ENCODE measurements around the gene PER2.

Gene PER2

DNA sequence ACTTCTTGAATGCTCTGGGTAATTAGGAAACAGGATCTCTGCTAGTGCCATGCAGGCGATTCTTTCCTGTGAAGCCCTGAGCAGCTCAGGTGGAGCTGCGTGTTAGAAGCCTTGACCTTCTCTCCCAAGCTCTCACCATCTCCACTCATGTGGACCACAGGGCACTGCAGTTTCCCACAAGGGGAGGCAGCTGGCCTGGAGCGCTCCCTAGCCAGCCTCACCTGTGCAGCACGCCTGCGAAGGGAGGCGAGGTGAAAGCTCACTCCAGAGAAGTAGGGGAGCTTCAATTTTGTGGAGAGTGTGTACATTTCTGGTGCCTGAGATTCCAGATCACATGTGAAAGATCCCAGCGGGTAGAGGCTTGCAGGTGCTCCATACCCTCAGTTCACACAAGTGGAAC lies 37.5 kb downstream of the PER2 start:
- intact Hi-C loops (cut with DNase I; ENCODE audit: low total_unique reads): no loop called here
- H3K27me3 ChIP-seq: no peaks in the 10 kb centered on the region
- TF ChIP-seq, protein P1, sequence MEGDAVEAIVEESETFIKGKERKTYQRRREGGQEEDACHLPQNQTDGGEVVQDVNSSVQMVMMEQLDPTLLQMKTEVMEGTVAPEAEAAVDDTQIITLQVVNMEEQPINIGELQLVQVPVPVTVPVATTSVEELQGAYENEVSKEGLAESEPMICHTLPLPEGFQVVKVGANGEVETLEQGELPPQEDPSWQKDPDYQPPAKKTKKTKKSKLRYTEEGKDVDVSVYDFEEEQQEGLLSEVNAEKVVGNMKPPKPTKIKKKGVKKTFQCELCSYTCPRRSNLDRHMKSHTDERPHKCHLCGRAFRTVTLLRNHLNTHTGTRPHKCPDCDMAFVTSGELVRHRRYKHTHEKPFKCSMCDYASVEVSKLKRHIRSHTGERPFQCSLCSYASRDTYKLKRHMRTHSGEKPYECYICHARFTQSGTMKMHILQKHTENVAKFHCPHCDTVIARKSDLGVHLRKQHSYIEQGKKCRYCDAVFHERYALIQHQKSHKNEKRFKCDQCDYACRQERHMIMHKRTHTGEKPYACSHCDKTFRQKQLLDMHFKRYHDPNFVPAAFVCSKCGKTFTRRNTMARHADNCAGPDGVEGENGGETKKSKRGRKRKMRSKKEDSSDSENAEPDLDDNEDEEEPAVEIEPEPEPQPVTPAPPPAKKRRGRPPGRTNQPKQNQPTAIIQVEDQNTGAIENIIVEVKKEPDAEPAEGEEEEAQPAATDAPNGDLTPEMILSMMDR (IDR thresholded peaks at IDR 0.05): no peak
- no peak overlapping the region for H3K27ac ChIP-seq
- peaks cover 62 to 100% (median 92%) of the 10 kb centered on the region in 3 donors for H3K36me3 ChIP-seq
- no peak for DNase-seq
- no peak overlapping the region for H3K4me3 ChIP-seq
- H3K4me1 ChIP-seq: no peaks in the 10 kb centered on the region
- no peaks in the 10 kb centered on the region for H3K9me3 ChIP-seq

DNA sequence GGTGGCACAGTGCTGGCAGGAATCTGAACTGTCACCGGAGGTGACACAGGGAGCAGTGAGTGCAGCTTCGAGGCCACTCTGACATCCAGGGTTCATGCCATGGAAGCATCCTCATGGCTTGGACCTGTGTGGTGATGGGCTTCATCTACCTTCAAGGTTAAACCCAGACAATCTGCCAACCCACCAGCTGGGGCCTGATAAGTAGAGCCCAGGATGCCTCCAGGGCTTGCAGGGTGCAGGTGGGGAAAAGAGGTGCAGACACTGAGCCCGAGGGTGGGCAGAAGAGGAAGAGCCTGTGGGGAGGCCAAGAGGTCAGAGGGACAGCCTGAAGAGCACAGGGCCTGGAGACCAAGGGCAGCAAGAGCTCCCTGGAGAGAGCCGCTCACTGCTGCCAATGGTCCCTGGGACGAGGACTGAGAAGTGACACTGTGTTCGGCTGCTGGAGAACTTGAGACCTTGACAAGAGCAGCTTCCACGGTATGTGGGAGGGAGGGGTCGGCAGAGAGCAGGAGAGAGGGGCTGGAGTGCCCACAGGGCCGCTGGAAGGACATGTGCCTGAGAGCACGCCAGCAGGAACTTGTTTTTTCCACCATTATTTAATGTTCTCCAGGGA lies 40.5 kb downstream of the PER2 start:
- Histone ChIP-seq H3K9me3 (no peaks in the 10 kb centered on the region), H3K27me3 (no peaks in the 10 kb centered on the region), H3K36me3 (peaks cover 49 to 89% (median 76%) of the 10 kb centered on the region in 3 donors), H3K27ac (no peak overlapping the region), H3K4me3 (no peak overlapping the region), H3K4me1 (peaks cover 0 to 7% (median 7%) of the 10 kb centered on the region in 4 donors)
- no peak for DNase-seq
- intact Hi-C loops (cut with DNase I; ENCODE audit: low total_unique reads): no loop called here
- TF ChIP-seq, protein P1 (IDR thresholded peaks at IDR 0.05): no peak

DNA sequence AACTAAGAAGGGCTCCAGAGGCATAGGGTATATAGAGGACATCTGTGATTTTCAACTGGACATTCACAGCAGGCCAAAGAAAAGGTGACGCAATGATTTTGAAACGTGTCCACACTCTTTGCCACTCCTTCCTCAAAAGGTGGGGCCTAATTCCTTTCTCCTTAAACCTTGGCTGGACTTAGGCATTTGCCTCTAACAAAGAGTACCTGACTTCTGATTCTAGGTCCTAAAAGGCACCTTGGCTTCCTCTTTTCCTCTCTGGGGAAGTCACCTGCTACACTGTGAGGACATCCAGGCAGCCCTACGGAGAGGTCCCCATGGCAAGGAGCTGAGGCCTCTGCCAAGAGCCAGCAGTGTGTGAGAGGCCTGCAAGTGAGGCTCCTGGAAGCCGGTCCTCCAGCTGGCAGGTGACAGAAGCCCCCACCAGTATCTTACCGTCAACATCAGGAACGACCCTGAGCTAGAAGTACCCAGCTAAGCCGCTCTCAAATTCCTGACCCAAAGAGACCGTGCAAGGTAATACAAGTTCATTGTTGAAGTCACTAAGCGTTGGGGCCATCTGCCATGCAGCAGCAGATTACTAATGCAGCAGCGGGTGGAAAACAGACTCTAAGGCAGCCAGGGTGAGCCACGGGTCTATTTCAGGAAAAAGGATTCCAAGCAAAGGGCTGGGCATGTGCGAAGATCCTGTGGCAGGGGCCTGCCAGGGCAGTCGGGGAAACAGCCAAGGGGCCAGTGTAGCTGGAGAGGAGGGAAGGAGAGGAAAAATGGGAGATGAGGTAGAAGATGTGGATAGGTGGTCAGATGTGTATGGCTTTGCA lies 41.2 kb downstream of the PER2 start:
- no peaks in the 10 kb centered on the region for H3K9me3 ChIP-seq
- H3K27me3 ChIP-seq: no peaks in the 10 kb centered on the region
- intact Hi-C loops (cut with DNase I; ENCODE audit: low total_unique reads): no loop called here
- DNase-seq: no peak
- peaks cover 0 to 15% (median 14%) of the 10 kb centered on the region in 4 donors for H3K4me1 ChIP-seq
- TF ChIP-seq, protein P1 (IDR thresholded peaks at IDR 0.05): no peak
- H3K36me3 ChIP-seq: peaks cover 44 to 82% (median 69%) of the 10 kb centered on the region in 3 donors
- no peak overlapping the region for H3K27ac ChIP-seq
- no peak overlapping the region for H3K4me3 ChIP-seq

DNA sequence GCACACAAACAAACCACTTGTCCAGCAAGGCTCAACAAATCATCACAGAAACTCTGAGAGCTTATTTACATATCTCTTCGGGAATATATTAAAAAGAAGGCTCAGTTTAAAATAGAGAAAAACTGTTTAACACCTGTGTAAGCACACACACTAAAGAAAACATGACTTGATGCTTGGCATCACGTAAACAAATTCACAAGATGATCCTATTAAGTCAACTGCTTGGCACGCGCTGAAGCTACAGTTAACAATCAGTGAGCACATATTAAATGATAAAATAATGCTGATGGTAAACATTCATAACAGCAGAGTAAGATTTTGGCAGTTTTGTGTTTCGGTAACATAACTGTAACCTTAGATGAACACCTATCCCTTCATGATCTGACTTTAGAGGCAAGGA lies 44.3 kb downstream of the PER2 start:
- DNase-seq: no peak
- H3K4me1 ChIP-seq: peaks cover 9 to 38% (median 33%) of the 10 kb centered on the region in 4 donors
- no peak overlapping the region for H3K27ac ChIP-seq
- intact Hi-C loops (cut with DNase I; ENCODE audit: low total_unique reads): no loop called here
- H3K9me3 ChIP-seq: no peaks in the 10 kb centered on the region
- H3K27me3 ChIP-seq: peaks cover 0 to 1% of the 10 kb centered on the region in 2 donors
- TF ChIP-seq, protein P1 (IDR thresholded peaks at IDR 0.05): no peak
- H3K36me3 ChIP-seq: peaks cover 24 to 51% (median 38%) of the 10 kb centered on the region in 3 donors
- H3K4me3 ChIP-seq: no peak overlapping the region

DNA sequence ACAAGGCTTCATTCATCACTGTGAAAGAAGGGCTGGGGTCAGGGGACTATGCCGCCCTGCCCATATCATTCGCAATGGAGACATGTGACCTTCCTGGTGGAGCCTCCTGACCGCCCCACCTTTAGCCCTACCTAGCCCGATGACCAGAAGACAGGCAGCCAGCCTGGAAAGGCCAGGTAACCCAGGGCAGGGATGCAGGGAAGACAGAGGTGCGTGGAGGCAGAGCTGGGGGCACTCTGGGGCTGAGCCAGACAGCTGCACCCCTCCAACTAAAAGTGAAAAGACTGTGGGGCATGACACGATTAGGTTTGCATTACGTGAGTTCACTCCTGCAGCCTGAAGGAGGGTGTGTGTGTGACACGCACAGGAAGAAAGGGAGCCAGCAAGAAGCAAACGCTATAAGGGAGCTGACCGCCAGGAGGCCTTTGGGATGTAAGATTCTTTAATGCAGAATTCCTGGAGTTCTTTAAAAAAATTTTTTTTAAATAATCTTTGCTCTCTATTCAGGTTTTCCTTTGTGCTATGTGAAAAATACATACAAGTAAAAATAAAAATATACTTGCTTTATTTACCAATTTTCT lies 44.8 kb downstream of the PER2 start:
- no peak for DNase-seq
- Histone ChIP-seq H3K27ac (peak overlapping the region; percentile 63 to 72), H3K36me3 (peaks cover 20 to 46% (median 34%) of the 10 kb centered on the region in 3 donors), H3K9me3 (no peaks in the 10 kb centered on the region), H3K27me3 (peaks cover 0 to 6% of the 10 kb centered on the region in 2 donors), H3K4me1 (peaks cover 9 to 43% (median 37%) of the 10 kb centered on the region in 4 donors), H3K4me3 (no peak overlapping the region)
- TF ChIP-seq, protein P1 (IDR thresholded peaks at IDR 0.05): no peak
- intact Hi-C loops (cut with DNase I; ENCODE audit: low total_unique reads): no loop called here
